Thyroid gland (tissue), 4 donors: ENCODE measurements around the gene TCP10L. TPM values are rescaled to one million over a fixed set of nuclear protein-coding genes. Genes with fewer than 3 reads are reported as not detected.

ENCODE experiments used
- DNase-seq, 2 donors: peaks; one replicate each; pipeline ENCODE4 v3.0.0-alpha.2; 2019
- H3K27ac ChIP-seq, 3 donors: fragments of 200-600 bp; sonication (generic); 1 replicate in 2 of 3; 2 replicates in 1 of 3; pipeline ENCODE4 v1.5.1; 2016 to 2019; ENCODE audit warnings: mild to moderate bottlenecking in 1 of 3, moderate library complexity in 1 of 3
- H3K27me3 ChIP-seq: fragments of 200-600 bp; sonication (generic); one replicate; pipeline ENCODE4 v1.5.1; 2019
- H3K36me3 ChIP-seq, 2 donors: fragments of 200-600 bp; sonication (generic); one replicate each; pipeline ENCODE4 v1.5.1; 2016 to 2019
- H3K4me1 ChIP-seq, 2 donors: fragments of 200-600 bp; sonication (generic); one replicate each; pipeline ENCODE4 v1.5.1; 2017 to 2019
- H3K4me3 ChIP-seq, 3 donors: fragments of 200-600 bp; sonication (generic); replicated peaks in 1 of 3; 1 replicate in 2 of 3; 2 replicates in 1 of 3; pipeline ENCODE4 v1.5.1; 2016; ENCODE audit warnings: mild to moderate bottlenecking in 1 of 3
- H3K9me3 ChIP-seq: fragments of 200-600 bp; sonication (generic); one replicate; pipeline ENCODE4 v1.5.1; 2017
- POLR2A ChIP-seq, 2 donors: fragments of 450-650 bp; IDR thresholded peaks; one replicate each; pipeline ENCODE4 v1.6.1; 2017; ENCODE audit warnings: antibody characterized with exemption in 2 of 2, mild to moderate bottlenecking in 2 of 2, moderate library complexity in 1 of 2
- WGBS, 2 donors: methylation state at CpG; one replicate each; pipeline ENCODE4 v1.1.5; 2017; 5-methylcytosine and 5-hydroxymethylcytosine counted together
- intact Hi-C: fragments of 100-400 bp; cut with DNase I; formaldehyde crosslinking; loops from one replicate; pipeline ENCODE4 v1.15.1; 2023
- total RNA-seq, 4 donors: library from RNA; depleted of rRNA; stranded (reverse); fragments of >200 nt; gene quantifications; one replicate each; pipeline ENCODE4 v1.2.3, GENCODE V29; 2016
- TF ChIP-seq, protein P1 (sequence below), 6 experiments: fragments of 200-600 bp in 3 of 6; fragments of 450-650 bp in 3 of 6; sonication (generic) in 3 of 6; IDR thresholded peaks; one replicate each; pipeline ENCODE4 v1.5.1; 2016 to 2019; ENCODE audit warnings: antibody characterized with exemption in 6 of 6, mild to moderate bottlenecking in 2 of 6, inconsistent platforms in 1 of 6, moderate library complexity in 1 of 6

The TCP10L gene
- total RNA-seq, 4 donors from 2014 or later, result 0.29 to 2.9 (median 0.73) TPM

DNA sequence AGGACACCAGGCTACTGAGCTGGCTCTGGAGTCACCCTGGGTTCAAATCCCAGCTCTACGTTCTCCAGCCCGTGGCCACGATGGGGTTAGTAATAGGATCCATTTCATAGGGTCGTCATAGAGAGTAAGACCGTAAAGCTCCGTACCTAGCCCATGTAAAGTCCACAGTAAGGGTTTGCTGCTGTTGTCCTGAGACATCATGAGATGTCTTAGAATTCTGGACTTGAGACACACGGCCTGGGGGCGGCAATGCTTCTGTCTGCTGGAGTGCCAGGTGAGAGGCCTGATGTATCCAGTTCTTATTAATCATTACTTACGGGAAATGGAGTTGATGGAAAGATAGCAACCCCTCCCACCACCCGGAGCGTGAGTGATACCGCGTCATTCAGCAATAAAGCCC lies 3.6 kb downstream of the TCP10L start:
- no peak for DNase-seq
- no peak for TF ChIP-seq POLR2A (IDR thresholded peaks at IDR 0.05)
- TF ChIP-seq, protein P1, sequence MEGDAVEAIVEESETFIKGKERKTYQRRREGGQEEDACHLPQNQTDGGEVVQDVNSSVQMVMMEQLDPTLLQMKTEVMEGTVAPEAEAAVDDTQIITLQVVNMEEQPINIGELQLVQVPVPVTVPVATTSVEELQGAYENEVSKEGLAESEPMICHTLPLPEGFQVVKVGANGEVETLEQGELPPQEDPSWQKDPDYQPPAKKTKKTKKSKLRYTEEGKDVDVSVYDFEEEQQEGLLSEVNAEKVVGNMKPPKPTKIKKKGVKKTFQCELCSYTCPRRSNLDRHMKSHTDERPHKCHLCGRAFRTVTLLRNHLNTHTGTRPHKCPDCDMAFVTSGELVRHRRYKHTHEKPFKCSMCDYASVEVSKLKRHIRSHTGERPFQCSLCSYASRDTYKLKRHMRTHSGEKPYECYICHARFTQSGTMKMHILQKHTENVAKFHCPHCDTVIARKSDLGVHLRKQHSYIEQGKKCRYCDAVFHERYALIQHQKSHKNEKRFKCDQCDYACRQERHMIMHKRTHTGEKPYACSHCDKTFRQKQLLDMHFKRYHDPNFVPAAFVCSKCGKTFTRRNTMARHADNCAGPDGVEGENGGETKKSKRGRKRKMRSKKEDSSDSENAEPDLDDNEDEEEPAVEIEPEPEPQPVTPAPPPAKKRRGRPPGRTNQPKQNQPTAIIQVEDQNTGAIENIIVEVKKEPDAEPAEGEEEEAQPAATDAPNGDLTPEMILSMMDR (IDR thresholded peaks at IDR 0.05), result no peak
- Histone ChIP-seq H3K27ac (no peak overlapping the region), H3K4me3 (no peak overlapping the region), H3K27me3 (no peaks in the 10 kb centered on the region), H3K9me3 (no peaks in the 10 kb centered on the region), H3K4me1 (no peaks in the 10 kb centered on the region), H3K36me3 (no peaks in the 10 kb centered on the region)
- intact Hi-C loops, result no loop called here
- WGBS, 2 donors, result 91 to 94% methylated on average over 13 of the region's 13 CpGs

DNA sequence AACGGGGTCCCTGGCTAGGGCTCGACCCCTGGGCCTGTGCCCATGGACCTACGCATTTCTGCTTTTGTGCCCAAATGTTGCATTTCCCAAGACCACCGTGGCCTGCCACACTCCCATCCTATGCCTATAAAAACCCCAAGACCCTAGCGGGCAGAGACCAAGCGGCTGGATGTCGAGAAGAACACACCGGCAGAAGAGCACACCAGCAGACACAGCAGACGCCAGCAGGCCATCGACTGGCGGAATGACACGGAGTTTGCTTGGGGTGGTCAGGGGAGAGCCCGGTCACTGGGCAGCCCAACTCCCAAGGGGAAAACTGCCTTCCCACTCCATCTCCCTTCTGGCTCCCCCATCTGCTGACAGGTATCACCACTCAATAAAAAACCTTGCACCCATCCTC lies 4.4 kb downstream of the TCP10L start:
- 93 to 95% methylated on average over 9 to 13 of the region's 13 CpGs for WGBS, 2 donors
- DNase-seq, result no peak
- no peak for TF ChIP-seq POLR2A (IDR thresholded peaks at IDR 0.05)
- TF ChIP-seq, protein P1 (IDR thresholded peaks at IDR 0.05), result no peak
- intact Hi-C loops, result no loop called here
- Histone ChIP-seq H3K4me3 (no peak overlapping the region), H3K27ac (no peak overlapping the region), H3K4me1 (no peaks in the 10 kb centered on the region), H3K36me3 (no peaks in the 10 kb centered on the region), H3K9me3 (no peaks in the 10 kb centered on the region), H3K27me3 (no peaks in the 10 kb centered on the region)

DNA sequence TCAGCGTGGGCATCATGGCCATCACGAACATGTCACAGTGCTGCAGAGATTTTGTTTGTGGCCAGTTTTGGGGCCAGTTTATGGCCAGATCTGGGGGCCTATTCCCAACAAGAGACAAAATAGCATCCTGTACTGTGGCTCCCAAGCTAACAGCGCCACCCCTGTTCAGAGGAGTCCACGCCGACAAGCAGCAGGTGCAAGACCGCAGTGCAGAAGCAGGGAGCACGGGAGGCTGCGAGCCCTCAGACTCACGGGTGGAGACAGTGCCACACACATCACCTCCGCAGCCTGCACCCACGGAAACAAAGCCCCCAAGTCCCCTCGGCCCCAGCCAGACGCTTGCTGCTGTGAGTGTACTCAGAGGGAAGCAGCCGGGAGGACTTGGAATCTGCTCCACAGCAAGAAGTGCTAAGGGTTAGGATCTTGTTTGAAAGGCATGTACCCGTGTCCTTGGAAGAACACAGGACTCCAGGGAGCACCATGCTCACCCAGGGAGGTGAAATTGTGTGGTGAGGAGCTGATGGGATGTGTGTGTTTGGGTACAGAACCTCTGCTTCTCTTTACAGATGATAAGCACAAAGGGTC lies 7.1 kb downstream of the TCP10L start:
- no peak for TF ChIP-seq POLR2A (IDR thresholded peaks at IDR 0.05)
- TF ChIP-seq, protein P1 (IDR thresholded peaks at IDR 0.05), result no peak
- Histone ChIP-seq H3K27me3 (no peaks in the 10 kb centered on the region), H3K36me3 (no peaks in the 10 kb centered on the region), H3K9me3 (no peaks in the 10 kb centered on the region), H3K4me3 (no peak overlapping the region), H3K27ac (no peak overlapping the region), H3K4me1 (no peaks in the 10 kb centered on the region)
- intact Hi-C loops, result no loop called here
- WGBS, 2 donors, result 57 to 68% methylated on average over 9 to 14 of the region's 15 CpGs
- DNase-seq, result no peak

DNA sequence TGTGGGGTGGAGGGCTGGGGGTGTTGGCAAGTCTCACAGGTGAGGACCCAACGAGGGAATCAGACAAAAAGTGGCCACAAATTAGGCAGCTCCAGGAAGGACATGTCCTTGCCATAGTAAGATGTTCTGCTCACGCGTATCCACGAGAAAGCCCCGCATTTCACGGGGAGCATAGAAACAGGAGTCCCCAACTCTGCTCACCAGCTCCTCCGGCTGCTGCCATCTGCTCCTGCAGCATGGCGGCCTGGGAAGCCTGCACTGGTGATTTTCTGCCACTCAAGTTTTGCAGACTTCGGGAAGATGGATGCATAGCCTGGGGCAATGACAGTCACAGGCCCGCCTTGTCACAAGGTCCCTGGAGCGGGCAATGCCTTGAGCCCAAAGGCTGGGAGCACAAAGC lies 9.3 kb downstream of the TCP10L start:
- no peak for DNase-seq
- intact Hi-C loops, result no loop called here
- Histone ChIP-seq H3K27ac (no peak overlapping the region), H3K27me3 (no peaks in the 10 kb centered on the region), H3K9me3 (no peaks in the 10 kb centered on the region), H3K4me1 (no peaks in the 10 kb centered on the region), H3K4me3 (no peak overlapping the region), H3K36me3 (no peaks in the 10 kb centered on the region)
- 92 to 95% methylated on average over 5 to 11 of the region's 11 CpGs for WGBS, 2 donors
- TF ChIP-seq, protein P1 (IDR thresholded peaks at IDR 0.05), result no peak
- TF ChIP-seq POLR2A (IDR thresholded peaks at IDR 0.05), result no peak

DNA sequence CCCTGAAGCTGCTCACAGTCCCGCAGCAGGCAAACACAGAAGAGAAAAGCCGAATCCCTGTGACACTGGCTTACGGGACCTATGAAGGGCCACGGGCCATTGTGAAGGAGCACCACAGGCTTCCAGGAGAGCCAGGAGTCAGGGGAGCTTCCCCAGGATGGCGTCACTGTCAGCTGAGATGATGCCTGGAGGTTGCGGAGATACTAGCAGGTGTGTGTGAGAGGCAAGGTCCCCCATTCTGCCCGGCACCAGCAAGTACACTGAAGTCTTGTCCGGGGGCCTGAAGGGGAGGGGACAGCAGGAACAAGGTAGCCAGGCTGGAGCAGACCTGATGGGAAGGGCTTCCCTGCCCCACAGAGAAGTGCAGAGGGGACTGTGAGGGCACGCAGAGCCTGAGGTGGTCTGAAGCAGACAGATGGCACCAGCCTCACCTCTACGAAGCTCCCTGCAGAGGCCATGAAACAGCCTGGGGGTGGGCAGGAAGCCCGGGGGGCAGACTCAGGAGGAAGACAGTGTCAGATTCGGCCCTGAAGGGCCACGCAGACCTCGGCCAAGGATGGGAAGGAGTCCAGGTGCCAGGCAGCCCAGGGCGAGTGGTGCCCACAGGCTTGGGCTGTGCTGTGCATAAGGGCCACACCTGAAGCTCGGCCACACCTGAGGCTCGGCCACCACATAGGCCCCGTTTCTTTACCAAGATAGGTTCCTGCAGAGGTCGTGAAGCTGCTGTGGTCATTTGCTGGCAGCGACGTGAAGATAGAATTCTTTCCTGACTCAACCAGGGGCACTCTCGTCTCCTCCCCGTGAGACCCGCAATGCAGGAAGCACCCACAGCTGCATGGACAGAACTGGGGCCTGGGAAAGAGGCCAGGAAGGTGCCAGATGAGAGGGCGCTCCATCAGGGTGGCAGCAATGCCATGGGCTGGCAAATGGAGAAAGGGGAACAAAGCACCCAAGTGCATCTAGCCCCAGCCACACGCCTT lies 10.1 kb downstream of the TCP10L start:
- H3K9me3 ChIP-seq, result no peaks in the 10 kb centered on the region
- no peaks in the 10 kb centered on the region for H3K4me1 ChIP-seq
- no peaks in the 10 kb centered on the region for H3K27me3 ChIP-seq
- no peak overlapping the region for H3K27ac ChIP-seq
- no peaks in the 10 kb centered on the region for H3K36me3 ChIP-seq
- TF ChIP-seq, protein P1 (IDR thresholded peaks at IDR 0.05), result no peak
- TF ChIP-seq POLR2A (IDR thresholded peaks at IDR 0.05), result no peak
- H3K4me3 ChIP-seq, result no peak overlapping the region
- intact Hi-C loops, result loop anchor here (5.0 kb wide), 1 partner anchor 173 kb away; no protein-coding TSS in a partner anchor
- DNase-seq, result no peak
- WGBS, 2 donors, result 87 to 88% methylated on average over 22 to 23 of the region's 26 CpGs
